HG02943 (cell line): ENCODE measurements around the gene ZFYVE16.
"Not testable (repeated sequence)": the region's sequence is repeated elsewhere in the genome, so short reads cannot be mapped to it uniquely, and the experiment has no call there.

Experiments
- ATAC-seq: cut with Tn5 transposase; IDR thresholded peaks from one replicate; pipeline ENCODE4 v1.9.1; 2021; ENCODE audit warnings: mild to moderate bottlenecking, low read depth, moderate library complexity; ENCODE audit not compliant: unreplicated experiment

ZFYVE16 gene

DNA sequence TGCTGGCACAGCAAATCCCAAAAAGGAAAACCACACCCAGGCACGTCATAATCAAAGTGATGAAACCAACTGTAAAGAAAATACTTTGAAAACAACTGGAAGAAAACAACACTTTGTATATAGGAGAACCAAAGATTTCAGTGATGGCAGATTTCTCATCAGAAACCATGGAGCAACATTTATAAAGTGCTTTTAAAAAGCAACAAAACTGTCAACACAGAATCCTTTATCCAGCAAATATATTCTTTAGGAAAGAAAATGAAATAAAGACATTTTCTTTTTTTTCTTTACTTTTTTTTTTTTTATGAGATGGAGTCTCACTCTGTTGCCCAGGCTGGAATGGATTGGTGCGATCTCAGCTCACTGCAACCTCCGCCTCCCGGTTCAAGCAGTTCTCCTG lies 74.7 kb downstream of the ZFYVE16 start:
- ATAC-seq: no peak

DNA sequence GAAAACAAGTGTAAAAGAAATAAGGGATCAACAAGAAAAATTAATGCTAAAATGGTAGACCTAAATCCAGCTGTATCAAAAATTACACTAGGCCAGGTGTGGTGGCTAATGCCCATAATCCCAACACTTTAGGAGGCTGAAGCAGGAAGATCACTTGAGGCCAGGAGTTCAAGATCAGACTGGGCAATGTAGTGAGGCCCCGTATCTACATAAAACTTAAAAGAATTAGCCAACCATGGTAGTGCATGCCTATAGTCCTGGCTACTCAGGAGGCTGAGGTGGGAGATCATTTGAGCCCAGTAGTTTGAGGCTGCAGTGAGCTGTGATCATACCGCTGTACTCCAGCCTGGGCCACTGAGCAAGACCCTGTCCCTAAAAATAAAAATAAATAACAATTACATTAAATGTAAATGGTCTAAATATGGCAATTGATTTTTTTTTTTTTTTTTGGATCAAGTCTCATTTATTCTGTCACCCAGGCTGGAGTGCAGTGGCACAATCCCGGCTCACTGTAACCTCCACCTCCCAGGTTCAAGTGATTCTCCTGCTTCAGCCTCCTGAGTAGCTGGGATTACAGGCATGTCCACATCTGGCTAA lies 75.9 kb downstream of the ZFYVE16 start:
- ATAC-seq: no peak

DNA sequence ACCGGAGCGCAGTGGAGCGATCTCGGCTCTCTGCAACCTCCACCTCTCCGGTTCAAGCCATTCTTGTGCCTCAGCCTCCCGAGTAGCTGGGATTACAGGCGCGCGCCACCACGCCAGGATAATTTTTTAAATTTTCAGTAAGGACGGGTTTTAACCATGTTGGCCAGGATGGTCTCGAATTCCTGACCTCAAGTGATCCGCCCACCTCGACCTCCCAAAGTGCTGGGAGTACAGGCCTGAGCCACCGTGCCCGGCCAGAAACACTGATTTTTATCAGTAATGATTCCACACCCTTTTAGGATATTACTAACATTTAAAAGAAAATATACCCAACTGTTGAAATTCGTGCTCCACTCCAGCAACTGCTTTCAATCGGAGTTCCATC lies 79.6 kb downstream of the ZFYVE16 start:
- no peak for ATAC-seq

- ATAC-seq: peak; percentile 90
Observed at GRCh38 chr5:80487829-80488721, 80.2 kb downstream of the ZFYVE16 start, which contains the start of gene FAM151B. TSS of gene FAM151B (plus strand) at chr5:80488100. CDS start at chr5:80488124, 24 bp downstream.

GRCh38 chr5:80491296-80491695 lies 83.4 kb downstream of the ZFYVE16 start:
- no peak for ATAC-seq

DNA sequence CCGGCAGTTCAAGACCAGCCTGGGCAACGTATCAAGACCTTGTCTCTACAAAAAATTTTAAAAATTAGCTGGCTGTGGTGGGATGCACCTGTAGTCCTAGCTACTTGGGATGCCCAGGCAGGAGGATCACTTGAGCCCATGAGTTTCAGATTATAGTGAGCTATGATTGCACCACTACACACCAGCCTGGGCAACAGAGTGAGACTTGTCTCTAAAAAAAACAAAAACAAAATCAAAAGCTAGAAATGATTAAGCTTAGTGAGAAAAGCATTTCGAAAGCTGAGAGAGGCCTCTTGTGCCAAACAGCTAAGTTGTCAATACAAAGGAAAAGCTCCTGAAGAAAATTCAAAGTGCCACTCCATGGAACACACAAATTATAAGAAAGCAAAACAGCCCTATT lies 84.9 kb downstream of the ZFYVE16 start:
- ATAC-seq: no peak

GRCh38 chr5:80493443-80493842 lies 85.6 kb downstream of the ZFYVE16 start:
- ATAC-seq: not testable (repeated sequence)

GRCh38 chr5:80495891-80496290 lies 88.0 kb downstream of the ZFYVE16 start:
- no peak for ATAC-seq

GRCh38 chr5:80502800-80503199 lies 94.9 kb downstream of the ZFYVE16 start:
- no peak for ATAC-seq

GRCh38 chr5:80503641-80504040 lies 95.8 kb downstream of the ZFYVE16 start:
- no peak for ATAC-seq

GRCh38 chr5:80504833-80505232 lies 97.0 kb downstream of the ZFYVE16 start:
- ATAC-seq: no peak

GRCh38 chr5:80507663-80508062 lies 99.8 kb downstream of the ZFYVE16 start:
- ATAC-seq: no peak

- ATAC-seq: no peak
Observed at GRCh38 chr5:80508844-80509243, 101.0 kb downstream of the ZFYVE16 start.

DNA sequence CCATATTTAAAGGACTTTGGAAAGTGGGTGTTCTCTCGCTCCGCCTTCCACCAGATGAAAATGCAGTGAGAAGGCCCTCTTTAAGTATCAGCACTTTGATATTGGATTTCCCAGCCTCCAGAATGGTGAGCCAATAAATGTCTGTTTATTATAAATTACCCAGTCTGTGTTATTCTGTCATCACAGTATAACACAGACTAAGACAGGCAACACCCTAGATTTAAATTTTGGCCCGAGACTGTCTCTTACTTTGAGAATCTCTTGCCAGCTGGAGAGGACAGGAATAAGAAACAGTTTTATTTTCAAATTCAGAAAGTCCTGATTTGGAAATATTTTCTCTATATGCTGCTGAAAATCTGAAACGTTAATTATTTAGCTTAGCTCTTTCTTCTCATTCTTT lies 101.5 kb downstream of the ZFYVE16 start:
- no peak for ATAC-seq

GRCh38 chr5:80516826-80517225 lies 109.0 kb downstream of the ZFYVE16 start:
- no peak for ATAC-seq
